Smooth muscle cell (in vitro differentiated cells): Measurements from ENCODE around the gene UBASH3B. TPM values are rescaled to one million over a fixed set of nuclear protein-coding genes. Genes with fewer than 3 reads are reported as not detected.
"Not testable (repeated sequence)": the region's sequence is repeated elsewhere in the genome, so short reads cannot be mapped to it uniquely, and the experiment has no call there.

Experiments used
- DNase-seq: peaks from one replicate; lab custom pipeline; 2025; ENCODE audit not compliant: unreplicated experiment; lab: John Stamatoyannopoulos, UW
- H2AFZ ChIP-seq: fragments of 200-600 bp; sonication (generic); 2 replicates; pipeline ENCODE4 v1.6.0; 2016; ENCODE audit warnings: antibody characterized with exemption, low read depth, mild to moderate bottlenecking
- H3F3A ChIP-seq: fragments of 200-600 bp; sonication (generic); 2 replicates; pipeline ENCODE4 v1.6.0; 2017; ENCODE audit warnings: antibody characterized with exemption, low read depth
- H3K27ac ChIP-seq: fragments of 200-600 bp; sonication (generic); 2 replicates; pipeline ENCODE4 v1.5.1; 2016; ENCODE audit warnings: low read depth, mild to moderate bottlenecking
- H3K27me3 ChIP-seq: fragments of 200-600 bp; sonication (generic); 2 replicates; pipeline ENCODE4 v1.6.1; 2016; ENCODE audit warnings: low read depth, mild to moderate bottlenecking
- H3K36me3 ChIP-seq: fragments of 200-600 bp; sonication (generic); 2 replicates; pipeline ENCODE4 v1.5.1; 2016; ENCODE audit warnings: low read depth
- H3K4me1 ChIP-seq: fragments of 200-600 bp; sonication (generic); 2 replicates; pipeline ENCODE4 v1.5.1; 2016; ENCODE audit warnings: low read depth
- H3K4me2 ChIP-seq: fragments of 200-600 bp; sonication (generic); 2 replicates; pipeline ENCODE4 v1.6.0; 2016; ENCODE audit warnings: mild to moderate bottlenecking
- H3K4me3 ChIP-seq: fragments of 200-600 bp; sonication (generic); 2 replicates; pipeline ENCODE4 v1.5.1; 2016; ENCODE audit warnings: mild to moderate bottlenecking
- H3K79me2 ChIP-seq: fragments of 200-600 bp; sonication (generic); 2 replicates; pipeline ENCODE4 v1.6.0; 2016; ENCODE audit warnings: low read depth, mild to moderate bottlenecking
- H3K9ac ChIP-seq: fragments of 200-600 bp; sonication (generic); 2 replicates; pipeline ENCODE4 v1.6.0; 2016; ENCODE audit warnings: low read depth
- H3K9me3 ChIP-seq: fragments of 200-600 bp; sonication (generic); replicated peaks from 2 replicates; pipeline ENCODE4 v1.5.1; 2016; ENCODE audit warnings: low read depth
- H4K20me1 ChIP-seq: fragments of 200-600 bp; sonication (generic); 2 replicates; pipeline ENCODE4 v1.6.0; 2016; ENCODE audit warnings: low read depth
- CTCF ChIP-seq: fragments of 200-600 bp; sonication (generic); IDR thresholded peaks from 2 replicates; pipeline ENCODE4 v1.5.1; 2017; ENCODE audit warnings: borderline replicate concordance, mild to moderate bottlenecking, antibody characterized with exemption; ENCODE audit not compliant: insufficient read depth, poor library complexity, severe bottlenecking
- WGBS: methylation state at CpG from one replicate; pipeline ENCODE4 v1.1.7; 2016; ENCODE audit warnings: low lambda C conversion rate; 5-methylcytosine and 5-hydroxymethylcytosine counted together
- polyA plus RNA-seq: library from polyadenylated mRNA; unstranded; fragments of >200 nt; fragmentation: Nextera tagmentation; extraction: Ambion mirVana; gene quantifications from 2 replicates; pipeline ENCODE4 v1.2.1, GENCODE V29; 2016
- total RNA-seq: library from RNA; depleted of rRNA; stranded (reverse); fragments of >200 nt; gene quantifications from 2 replicates; pipeline ENCODE4 v1.2.3, GENCODE V29; 2014

Gene UBASH3B
- total and polyA plus RNA-seq, 2 experiments from 2014 or later = 15.8 to 30.5 TPM

GRCh38 chr11:122821169-122821568 lies 165.6 kb downstream of the UBASH3B start:
- Histone ChIP-seq H3K4me2 (no peak overlapping the region), H3K4me3 (no peak overlapping the region), H3K9ac (no peak overlapping the region), H4K20me1 (no peaks in the 10 kb centered on the region), H3K9me3 (no peaks in the 10 kb centered on the region), H3K27ac (no peak overlapping the region), H3K27me3 (no peaks in the 10 kb centered on the region), H3K79me2 (no peaks in the 10 kb centered on the region), H3F3A (no peaks in the 10 kb centered on the region), H3K36me3 (no peaks in the 10 kb centered on the region), H2AFZ (no peak overlapping the region), H3K4me1 (no peaks in the 10 kb centered on the region)
- no peak for TF ChIP-seq CTCF
- no peak for DNase-seq

DNA sequence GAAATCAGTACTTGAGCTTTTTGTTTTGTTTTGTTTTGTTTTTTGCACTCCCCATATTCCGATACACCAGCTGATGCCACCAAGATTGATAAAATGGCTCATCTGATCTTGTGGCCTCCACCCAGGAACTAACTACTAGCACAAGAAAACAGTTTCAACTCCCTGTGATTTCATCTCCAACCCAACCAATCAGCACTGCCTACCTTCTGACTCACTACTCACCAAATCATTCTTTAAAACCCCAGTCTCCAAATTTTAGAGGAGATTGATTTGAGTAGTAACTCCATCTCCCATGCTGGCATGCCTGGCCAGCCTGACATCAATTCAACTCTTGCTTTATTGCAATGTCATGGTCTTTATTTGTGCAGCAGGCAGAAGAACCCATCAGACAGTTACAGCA lies 166.7 kb downstream of the UBASH3B start:
- H4K20me1 ChIP-seq = no peaks in the 10 kb centered on the region
- H3K4me3 ChIP-seq = no peak overlapping the region
- 97% methylated on average over 1 of the region's 1 CpG for WGBS
- H2AFZ ChIP-seq = no peak overlapping the region
- no peaks in the 10 kb centered on the region for H3K27me3 ChIP-seq
- no peaks in the 10 kb centered on the region for H3K4me1 ChIP-seq
- no peaks in the 10 kb centered on the region for H3K9me3 ChIP-seq
- no peak for DNase-seq
- TF ChIP-seq CTCF = no peak
- H3K4me2 ChIP-seq = no peak overlapping the region
- H3K27ac ChIP-seq = no peak overlapping the region
- H3F3A ChIP-seq = no peaks in the 10 kb centered on the region
- H3K36me3 ChIP-seq = no peaks in the 10 kb centered on the region
- no peaks in the 10 kb centered on the region for H3K79me2 ChIP-seq
- no peak overlapping the region for H3K9ac ChIP-seq

DNA sequence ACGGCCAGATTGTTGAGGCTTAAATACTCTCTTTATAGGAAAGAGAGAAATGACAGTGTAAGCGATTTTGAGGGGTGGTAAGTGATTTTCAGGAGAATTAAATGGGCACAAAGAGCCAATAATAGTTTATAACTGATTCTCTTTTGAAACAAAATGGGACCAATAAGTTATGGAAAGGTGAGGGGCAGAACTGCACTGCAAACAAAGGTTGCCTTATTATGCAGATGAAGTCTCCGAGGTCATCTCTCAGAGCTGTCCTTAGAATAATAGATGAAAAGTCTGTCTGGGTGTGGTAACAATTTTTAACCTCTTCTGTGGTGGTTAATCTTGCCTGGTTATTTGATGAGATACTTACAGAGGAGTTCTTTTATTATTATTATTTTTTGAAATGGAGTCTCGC lies 168.0 kb downstream of the UBASH3B start:
- H3K9me3 ChIP-seq = no peaks in the 10 kb centered on the region

GRCh38 chr11:122829371-122829770 lies 173.8 kb downstream of the UBASH3B start:
- not testable (repeated sequence) for DNase-seq, H4K20me1 ChIP-seq, H3K9me3 ChIP-seq, H3F3A ChIP-seq, H3K27me3 ChIP-seq, H3K9ac ChIP-seq, H3K27ac ChIP-seq, H3K36me3 ChIP-seq, H3K4me3 ChIP-seq, H2AFZ ChIP-seq, H3K4me1 ChIP-seq, H3K79me2 ChIP-seq, H3K4me2 ChIP-seq
- WGBS = 90% methylated on average over 6 of the region's 6 CpGs

More for the DNA sequence above, 168.0 kb downstream of the UBASH3B start:
- Histone ChIP-seq H3K4me1 (no peaks in the 10 kb centered on the region), H3K27ac (no peak overlapping the region), H3K36me3 (no peaks in the 10 kb centered on the region), H3K4me2 (no peak overlapping the region), H3K4me3 (no peak overlapping the region), H3F3A (no peaks in the 10 kb centered on the region), H3K27me3 (no peaks in the 10 kb centered on the region), H3K9ac (no peak overlapping the region), H4K20me1 (no peaks in the 10 kb centered on the region), H3K79me2 (no peaks in the 10 kb centered on the region), H2AFZ (no peak overlapping the region)
- 93% methylated on average over 4 of the region's 4 CpGs for WGBS
- TF ChIP-seq CTCF = no peak
- no peak for DNase-seq

DNA sequence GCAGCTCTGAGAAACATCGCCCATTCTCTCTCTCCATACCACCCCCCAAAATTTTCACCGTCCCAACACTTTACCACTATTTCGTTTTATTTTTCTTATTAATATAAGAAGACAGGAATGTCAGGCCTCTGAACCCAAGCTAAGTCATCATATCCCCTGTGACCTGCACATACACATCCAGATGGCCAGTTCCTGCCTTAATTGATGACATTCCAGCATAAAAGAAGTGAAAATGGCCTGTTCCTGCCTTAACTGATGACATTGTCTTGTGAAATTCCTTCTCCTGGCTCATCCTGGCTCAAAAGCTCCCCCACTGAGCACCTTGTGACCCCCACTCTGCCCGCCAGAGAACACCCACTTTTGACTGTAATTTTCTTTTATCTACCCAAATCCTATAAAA lies 176.8 kb downstream of the UBASH3B start:
- not testable (repeated sequence) for H4K20me1 ChIP-seq, H3K4me2 ChIP-seq, H3K36me3 ChIP-seq, DNase-seq, H3K79me2 ChIP-seq, H3K27ac ChIP-seq, H3K4me3 ChIP-seq, H2AFZ ChIP-seq, H3K9ac ChIP-seq, H3K27me3 ChIP-seq, H3F3A ChIP-seq, H3K9me3 ChIP-seq, H3K4me1 ChIP-seq
- WGBS = 57% methylated on average over 4 of the region's 4 CpGs
